Left lung (tissue), 10 donors: ENCODE data around the gene KRTAP26-1. TPM values are rescaled to one million over a fixed set of nuclear protein-coding genes. Genes with fewer than 3 reads are reported as not detected.

ENCODE experiments used
- ATAC-seq: fragments of 200-7000 bp; cut with Tn5 transposase; one replicate; pipeline ENCODE4 v1.9.1; 2020; ENCODE audit warnings: moderate library complexity
- DNase-seq, 4 donors: peaks; one replicate each; pipeline ENCODE4 v3.0.0-alpha.2; 2013 to 2020
- H3K27ac ChIP-seq, 2 donors: fragments of 200-600 bp; sonication (generic) in 1 of 2; one replicate each; pipeline versions ENCODE4 v1.5.0 to v1.8.0; 2020 to 2021
- H3K27me3 ChIP-seq, 2 donors: fragments of 200-600 bp; sonication (generic) in 1 of 2; one replicate each; pipeline versions ENCODE4 v1.5.0 to v1.8.0; 2020 to 2021
- H3K36me3 ChIP-seq, 2 donors: fragments of 200-600 bp; sonication (generic) in 1 of 2; one replicate each; pipeline versions ENCODE4 v1.5.0 to v1.8.0; 2020 to 2021
- H3K4me1 ChIP-seq, 2 donors: fragments of 200-600 bp; one replicate each; pipeline ENCODE4 v1.8.0; 2021
- H3K4me3 ChIP-seq, 2 donors: fragments of 200-600 bp; sonication (generic) in 1 of 2; one replicate each; pipeline versions ENCODE4 v1.5.0 to v1.8.0; 2020 to 2021; ENCODE audit warnings: mild to moderate bottlenecking in 1 of 2
- H3K9me3 ChIP-seq, 2 donors: fragments of 200-600 bp; sonication (generic) in 1 of 2; one replicate each; pipeline versions ENCODE4 v1.5.0 to v1.8.0; 2020 to 2021
- intact Hi-C, 2 donors: fragments of 100-400 bp; cut with DNase I; formaldehyde crosslinking; loops; one replicate each; pipeline versions ENCODE4 v1.11.2 to v1.14.2; 2022
- polyA plus RNA-seq, 6 donors: library from polyadenylated mRNA; unstranded; fragments of 120-200 nt; gene quantifications; one replicate each; pipeline ENCODE4 v1.2.1, GENCODE V29; 2013; ENCODE audit not compliant: insufficient read length in 6 of 6
- total RNA-seq, 2 donors: library from RNA; stranded (reverse); fragmentation: NEBNext Ultra II Directional; extraction: Animal tissue kit (Norgen Biotek cat#: 25700); gene quantifications; one replicate each; pipeline ENCODE4 v1.2.1, GENCODE V29; 2021
- TF ChIP-seq, protein P1 (sequence below), 2 donors: fragments of 200-600 bp; sonication (generic) in 1 of 2; IDR thresholded peaks; one replicate each; pipeline versions ENCODE4 v1.5.0 to v1.8.0; 2021; ENCODE audit warnings: antibody characterized with exemption in 2 of 2
- donor health status: DM: no; HTN: yes; CAD: no.
- donor health status: DM: no; HTN: no; CAD: no.

Gene KRTAP26-1
- total and polyA plus RNA-seq, 8 donors: not detected

DNA sequence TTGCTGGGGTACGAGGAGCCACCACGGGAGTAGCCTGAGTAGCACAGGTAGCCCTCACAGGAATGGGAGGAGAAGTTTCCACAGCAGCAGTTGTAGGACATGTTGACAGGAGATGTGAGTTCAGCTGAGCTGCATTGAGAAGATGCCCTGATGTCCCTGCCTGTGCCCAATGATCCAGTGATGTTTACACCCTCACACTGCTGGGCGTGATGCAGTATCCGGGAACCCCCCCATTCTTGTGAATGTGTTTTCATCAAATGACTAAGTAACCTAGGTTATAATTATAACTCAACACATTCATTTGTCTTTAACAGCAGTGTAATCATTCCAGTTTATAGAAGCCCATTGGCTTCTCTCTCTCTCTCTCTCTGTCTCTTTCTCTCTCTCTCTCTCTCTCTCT is 28.4 kb upstream of the KRTAP26-1 start, which contains the start of gene KRTAP23-1:
Gene KRTAP23-1 (minus strand): TSS at position 101 of the 400 bp plus-strand sequence. CDS start 0 bp downstream, at position 101.
- no peak for ATAC-seq
- intact Hi-C loops: no loop called here
- TF ChIP-seq, protein P1, sequence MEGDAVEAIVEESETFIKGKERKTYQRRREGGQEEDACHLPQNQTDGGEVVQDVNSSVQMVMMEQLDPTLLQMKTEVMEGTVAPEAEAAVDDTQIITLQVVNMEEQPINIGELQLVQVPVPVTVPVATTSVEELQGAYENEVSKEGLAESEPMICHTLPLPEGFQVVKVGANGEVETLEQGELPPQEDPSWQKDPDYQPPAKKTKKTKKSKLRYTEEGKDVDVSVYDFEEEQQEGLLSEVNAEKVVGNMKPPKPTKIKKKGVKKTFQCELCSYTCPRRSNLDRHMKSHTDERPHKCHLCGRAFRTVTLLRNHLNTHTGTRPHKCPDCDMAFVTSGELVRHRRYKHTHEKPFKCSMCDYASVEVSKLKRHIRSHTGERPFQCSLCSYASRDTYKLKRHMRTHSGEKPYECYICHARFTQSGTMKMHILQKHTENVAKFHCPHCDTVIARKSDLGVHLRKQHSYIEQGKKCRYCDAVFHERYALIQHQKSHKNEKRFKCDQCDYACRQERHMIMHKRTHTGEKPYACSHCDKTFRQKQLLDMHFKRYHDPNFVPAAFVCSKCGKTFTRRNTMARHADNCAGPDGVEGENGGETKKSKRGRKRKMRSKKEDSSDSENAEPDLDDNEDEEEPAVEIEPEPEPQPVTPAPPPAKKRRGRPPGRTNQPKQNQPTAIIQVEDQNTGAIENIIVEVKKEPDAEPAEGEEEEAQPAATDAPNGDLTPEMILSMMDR (IDR thresholded peaks at IDR 0.05): no peak

DNA sequence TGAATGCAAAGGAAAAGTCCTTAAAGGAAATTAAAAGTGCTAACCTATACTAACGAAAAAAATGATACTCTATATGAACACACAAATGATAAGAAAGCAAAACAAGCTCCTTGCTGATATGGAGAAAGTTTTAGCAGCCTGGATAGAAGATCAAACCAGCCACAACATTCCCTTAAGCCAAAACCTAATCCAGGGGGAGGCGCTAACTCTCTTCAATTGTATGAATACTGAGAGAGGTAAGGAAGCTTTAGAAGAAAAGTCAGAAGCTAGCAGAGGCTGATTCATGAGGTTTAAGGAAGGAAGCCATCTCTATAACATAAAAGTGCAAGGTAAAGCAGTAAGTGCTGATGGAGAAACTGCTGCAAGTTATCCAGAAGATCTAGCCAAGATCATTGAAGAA is 24.9 kb upstream of the KRTAP26-1 start:
- ATAC-seq: no peak
- TF ChIP-seq, protein P1 (IDR thresholded peaks at IDR 0.05): no peak
- intact Hi-C loops: no loop called here
- H3K4me1 ChIP-seq: no peaks in the 10 kb centered on the region
- no peak overlapping the region for H3K27ac ChIP-seq
- no peak overlapping the region for H3K4me3 ChIP-seq
- H3K9me3 ChIP-seq: peaks cover 0 to 10% of the 10 kb centered on the region in 2 donors
- no peaks in the 10 kb centered on the region for H3K36me3 ChIP-seq
- no peak for DNase-seq
- no peaks in the 10 kb centered on the region for H3K27me3 ChIP-seq

More for the DNA sequence above, 28.4 kb upstream of the KRTAP26-1 start, which contains the start of gene KRTAP23-1:
- Histone ChIP-seq H3K36me3 (no peaks in the 10 kb centered on the region), H3K27me3 (no peaks in the 10 kb centered on the region), H3K4me1 (no peaks in the 10 kb centered on the region), H3K4me3 (no peak within 1 kb of the TSS), H3K27ac (no peak within 1 kb of the TSS), H3K9me3 (peaks cover 0 to 10% of the 10 kb centered on the region in 2 donors)
- DNase-seq: no peak

DNA sequence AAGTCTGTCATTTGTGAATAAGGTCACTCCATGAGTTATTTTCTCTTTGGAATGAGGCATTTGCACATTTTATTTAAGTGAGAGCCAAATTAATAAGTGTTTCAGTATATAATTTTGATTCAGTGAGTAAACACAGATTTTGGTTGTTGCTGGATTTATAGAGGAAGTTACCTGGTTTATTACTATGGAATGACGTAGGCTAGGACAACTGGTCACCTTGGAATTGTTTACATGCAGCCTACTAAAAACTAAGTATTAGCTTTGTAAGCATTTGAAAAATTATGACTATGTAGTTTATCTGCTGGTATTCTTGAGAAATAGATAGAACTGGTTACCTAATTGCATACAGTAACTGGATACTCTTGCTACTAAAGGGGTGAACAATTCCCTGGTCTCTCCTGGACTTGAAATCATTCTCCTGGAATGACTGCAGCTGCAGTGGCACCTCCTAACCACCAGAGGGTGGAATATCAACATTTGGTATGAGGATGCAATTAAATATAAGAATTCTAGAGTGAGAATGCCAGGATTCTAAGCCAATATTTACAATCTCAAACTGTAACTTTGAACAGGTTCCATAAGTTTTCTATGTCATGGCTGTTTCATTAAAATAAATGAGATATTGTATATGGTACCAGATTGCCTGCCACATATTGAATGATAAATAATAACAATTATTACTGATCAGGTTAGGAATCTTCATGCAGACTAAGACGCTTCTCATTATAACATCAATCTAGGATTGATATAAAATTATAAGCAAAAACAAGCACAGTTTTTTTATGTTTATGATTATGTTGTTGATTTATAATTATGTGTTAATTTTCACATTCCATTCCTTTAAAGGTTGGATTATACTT is 20.8 kb upstream of the KRTAP26-1 start:
- no peaks in the 10 kb centered on the region for H3K36me3 ChIP-seq
- DNase-seq: peak in 1 of 4 donors; percentile 33
- H3K4me1 ChIP-seq: no peaks in the 10 kb centered on the region
- H3K27me3 ChIP-seq: no peaks in the 10 kb centered on the region
- no peak overlapping the region for H3K27ac ChIP-seq
- peaks cover 0 to 9% of the 10 kb centered on the region in 2 donors for H3K9me3 ChIP-seq
- ATAC-seq: peak; percentile 83
- intact Hi-C loops: no loop called here
- no peak overlapping the region for H3K4me3 ChIP-seq
- TF ChIP-seq, protein P1 (IDR thresholded peaks at IDR 0.05): peak; percentile 74 to 80

DNA sequence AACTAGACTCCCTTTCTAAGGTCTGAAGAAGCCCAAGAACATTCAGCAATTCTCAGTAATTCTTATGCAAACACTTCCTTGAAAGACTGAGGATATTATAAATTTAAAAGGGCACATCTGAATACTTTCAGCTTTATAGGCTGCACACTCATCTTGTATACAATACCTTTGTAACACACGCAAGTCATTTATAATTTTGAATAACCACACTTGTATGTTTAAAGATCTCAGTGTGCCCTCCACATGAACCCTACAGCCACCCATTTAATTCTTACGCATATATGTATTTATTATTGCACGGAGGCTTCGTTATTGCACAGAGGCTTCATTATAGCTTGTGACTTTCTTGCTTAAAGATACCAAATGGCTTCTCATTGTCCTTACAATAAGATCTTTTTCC is 18.6 kb upstream of the KRTAP26-1 start:
- no peak for DNase-seq
- TF ChIP-seq, protein P1 (IDR thresholded peaks at IDR 0.05): no peak
- Histone ChIP-seq H3K27me3 (no peaks in the 10 kb centered on the region), H3K4me3 (no peak overlapping the region), H3K36me3 (no peaks in the 10 kb centered on the region), H3K4me1 (no peaks in the 10 kb centered on the region), H3K9me3 (no peaks in the 10 kb centered on the region), H3K27ac (no peak overlapping the region)
- no peak for ATAC-seq
- intact Hi-C loops: no loop called here

DNA sequence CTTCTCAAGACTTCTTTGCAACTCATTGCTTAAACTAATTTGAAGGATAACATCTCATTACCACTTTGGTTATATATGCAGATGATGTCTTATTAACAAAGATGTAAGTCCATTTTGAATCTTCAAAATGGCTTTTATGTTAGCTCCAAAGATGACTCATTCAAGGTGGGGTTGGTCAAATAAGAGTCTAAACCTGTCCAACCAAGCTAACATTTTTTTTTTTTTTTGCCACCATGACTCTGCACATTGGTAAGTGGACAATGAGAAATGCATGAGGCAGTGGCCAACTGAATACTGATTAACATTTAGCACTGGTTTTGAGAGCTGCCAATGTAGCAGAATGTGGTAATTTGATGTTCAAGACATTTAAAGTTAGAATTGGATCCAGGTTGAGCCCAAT is 17.7 kb upstream of the KRTAP26-1 start:
- no peaks in the 10 kb centered on the region for H3K4me1 ChIP-seq
- DNase-seq (no peak), ATAC-seq (no peak)
- H3K27ac ChIP-seq: no peak overlapping the region
- no peak overlapping the region for H3K4me3 ChIP-seq
- intact Hi-C loops: no loop called here
- H3K27me3 ChIP-seq: no peaks in the 10 kb centered on the region
- H3K36me3 ChIP-seq: no peaks in the 10 kb centered on the region
- TF ChIP-seq, protein P1 (IDR thresholded peaks at IDR 0.05): no peak
- H3K9me3 ChIP-seq: no peaks in the 10 kb centered on the region
